NCI-H1092 (cell line): Measurements from ENCODE around the gene CYP27A1.

ENCODE experiments used
- DNase-seq: peaks from one replicate; lab custom pipeline; 2025; lab: John Stamatoyannopoulos, UW

The CYP27A1 gene

DNA sequence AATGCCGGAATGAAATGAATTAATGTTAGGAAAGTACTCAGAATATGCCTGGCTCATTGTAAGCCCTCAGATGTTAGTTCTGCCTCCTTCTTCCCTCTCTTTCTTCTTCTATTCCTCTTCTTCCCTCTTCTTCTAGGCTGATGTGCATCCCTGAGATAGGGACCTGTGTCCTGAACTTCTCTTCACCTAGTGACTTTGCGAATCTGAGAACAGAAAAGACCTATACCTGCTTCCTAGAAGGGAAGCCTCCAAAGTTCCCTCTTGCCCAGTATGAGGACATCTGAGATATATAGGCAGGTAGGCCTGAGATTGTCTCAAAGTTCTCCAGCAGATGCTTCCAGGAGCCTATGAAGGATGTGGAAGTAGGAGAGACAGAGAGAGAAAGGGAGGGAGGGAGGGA, 8.1 kb upstream of the CYP27A1 start:
- no peak for DNase-seq

DNA sequence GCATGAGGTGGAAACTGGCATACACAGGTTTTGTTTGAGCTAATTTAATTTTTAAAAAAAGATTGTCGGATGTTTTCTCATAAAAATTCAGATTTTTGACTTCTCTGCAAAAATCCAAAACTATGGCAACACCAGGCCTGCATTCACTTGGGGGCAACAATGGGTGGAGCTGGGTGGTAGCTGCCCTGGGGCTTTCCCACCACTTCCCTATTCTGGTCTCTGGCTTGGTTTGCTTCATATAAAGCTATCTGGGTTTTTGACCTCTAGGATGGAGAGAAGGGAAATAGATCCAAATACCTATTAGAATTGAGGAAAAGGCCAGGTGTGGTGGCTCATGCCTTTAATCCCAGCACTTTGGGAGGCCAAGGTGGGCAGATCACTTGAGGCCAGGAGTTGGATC, 5.5 kb upstream of the CYP27A1 start:
- DNase-seq, result no peak

DNA sequence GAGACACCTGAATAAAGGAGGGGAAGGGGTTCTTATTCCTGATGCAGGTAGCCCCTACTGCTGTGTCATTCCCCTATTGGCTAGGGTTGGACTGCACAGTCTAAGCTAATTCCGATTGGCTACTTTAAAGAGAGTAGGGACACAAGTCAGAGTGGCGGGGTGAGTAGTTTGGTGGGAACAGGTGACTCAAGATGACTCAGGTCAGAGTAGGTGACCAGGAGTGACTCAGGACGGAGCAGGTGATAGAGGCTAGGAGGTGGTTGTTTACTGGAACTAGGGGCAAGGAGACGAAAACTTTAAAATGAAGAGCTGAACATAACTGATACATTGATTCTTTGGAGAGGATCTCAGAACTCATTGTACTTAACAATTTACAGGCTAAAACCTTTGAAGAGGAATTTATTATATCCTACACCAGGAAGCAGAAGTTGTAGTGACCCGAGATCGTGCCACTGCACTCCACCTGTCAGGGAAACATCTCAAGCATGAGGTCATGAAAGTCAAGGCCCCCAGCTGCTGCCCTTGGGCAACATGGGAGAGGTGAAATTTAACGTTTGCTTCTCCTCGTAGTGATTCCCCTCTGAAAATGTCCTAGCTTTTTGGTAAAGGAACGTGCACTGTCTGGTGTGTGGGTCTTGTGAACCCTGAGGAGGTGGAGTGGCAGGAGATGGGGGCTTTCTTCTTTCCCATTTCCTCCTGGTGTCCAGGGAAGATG, 4.5 kb upstream of the CYP27A1 start:
- no peak for DNase-seq

DNA sequence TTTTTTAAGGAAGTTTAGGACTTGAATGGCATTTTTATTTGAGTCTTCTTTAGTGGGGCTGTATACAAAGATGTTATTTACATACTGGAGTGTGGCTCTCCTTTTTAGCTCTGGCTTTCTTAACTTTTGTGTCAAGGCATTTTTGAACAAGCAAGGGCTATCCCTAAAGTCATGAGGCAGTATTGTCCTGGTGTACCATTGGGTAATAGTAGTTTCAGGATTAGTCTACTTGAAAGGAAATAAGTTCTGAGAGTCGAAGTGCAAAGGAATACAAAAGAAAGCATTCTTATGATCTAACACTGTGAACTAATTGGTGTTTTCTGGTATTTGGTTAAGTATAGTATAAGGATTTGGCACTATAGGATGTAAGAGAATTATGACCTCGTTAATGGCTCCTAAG, 1.9 kb upstream of the CYP27A1 start:
- no peak for DNase-seq

DNA sequence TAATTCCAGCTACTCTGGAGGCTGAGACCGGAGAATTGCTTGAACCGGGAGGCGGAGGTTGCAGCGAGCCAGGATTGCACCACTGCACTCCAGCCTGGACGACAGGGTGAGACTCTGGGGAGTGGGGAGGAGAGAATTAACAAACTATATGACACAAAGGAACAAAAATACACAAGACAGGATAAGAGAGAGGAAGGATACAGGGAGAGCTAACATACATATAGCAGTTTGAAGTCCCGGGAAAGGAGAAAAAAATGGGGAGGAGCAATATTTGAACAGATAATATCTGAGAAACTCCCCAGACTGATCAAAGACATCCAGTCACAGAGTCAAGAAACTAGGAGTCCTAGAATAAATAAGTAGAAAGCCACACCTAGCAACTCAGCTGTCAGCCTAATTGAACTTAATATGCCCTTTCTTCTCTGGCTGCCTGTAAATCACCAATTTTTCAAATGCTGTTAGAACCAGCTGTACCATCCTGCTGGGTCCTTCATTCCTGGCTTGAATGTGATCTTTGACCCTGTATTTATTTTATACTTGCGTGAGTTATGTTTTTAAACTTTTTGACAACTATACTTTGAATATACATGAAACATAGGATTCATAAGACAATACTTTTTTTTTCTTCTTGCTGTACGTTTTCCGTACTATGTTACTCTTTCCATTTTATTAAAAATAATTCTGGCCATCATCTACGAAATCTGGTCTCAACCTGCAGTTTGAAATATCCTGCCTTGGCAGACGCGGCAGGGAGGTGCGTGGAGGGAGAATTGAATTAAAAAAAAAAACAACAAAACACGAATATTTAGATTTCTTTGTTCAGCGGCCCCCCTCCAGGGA, 876 bp upstream of the CYP27A1 start:
- no peak for DNase-seq

DNA sequence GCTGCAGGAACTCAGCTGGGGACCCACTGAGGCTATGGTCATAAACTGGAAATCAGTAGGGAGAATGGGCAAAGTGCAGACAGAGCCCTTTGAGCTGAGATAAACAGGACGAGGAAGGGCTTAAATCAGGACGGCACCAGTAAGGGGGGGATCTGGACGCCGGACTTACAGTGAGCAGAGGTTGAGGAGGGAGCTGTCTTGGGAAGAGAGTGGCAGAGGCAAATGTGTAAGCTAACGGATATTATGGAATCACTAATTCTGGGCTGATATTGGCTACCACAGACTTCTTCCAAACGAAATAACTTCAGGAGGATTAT, 539 bp downstream of the CYP27A1 start:
- no peak for DNase-seq

DNA sequence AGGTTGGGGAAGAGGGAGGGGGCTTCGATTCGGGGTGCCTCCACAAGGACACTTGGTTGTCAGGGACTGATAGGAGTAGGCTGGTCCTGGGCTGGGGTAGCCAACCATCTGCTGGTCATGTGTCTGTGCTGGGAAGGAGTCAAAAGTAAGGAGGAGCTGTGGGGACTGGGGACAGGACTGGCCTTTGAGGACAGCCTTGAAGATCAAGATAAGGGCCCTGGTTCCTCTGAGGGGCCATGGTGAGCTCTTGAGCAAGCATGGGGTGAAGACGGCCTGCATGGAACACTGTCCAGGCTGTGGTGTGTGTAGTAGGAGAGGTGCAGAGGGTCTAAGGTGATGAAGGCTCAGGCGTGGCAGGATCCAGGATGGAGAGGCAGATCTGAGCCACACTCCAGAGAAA, 1.7 kb downstream of the CYP27A1 start:
- no peak for DNase-seq

DNA sequence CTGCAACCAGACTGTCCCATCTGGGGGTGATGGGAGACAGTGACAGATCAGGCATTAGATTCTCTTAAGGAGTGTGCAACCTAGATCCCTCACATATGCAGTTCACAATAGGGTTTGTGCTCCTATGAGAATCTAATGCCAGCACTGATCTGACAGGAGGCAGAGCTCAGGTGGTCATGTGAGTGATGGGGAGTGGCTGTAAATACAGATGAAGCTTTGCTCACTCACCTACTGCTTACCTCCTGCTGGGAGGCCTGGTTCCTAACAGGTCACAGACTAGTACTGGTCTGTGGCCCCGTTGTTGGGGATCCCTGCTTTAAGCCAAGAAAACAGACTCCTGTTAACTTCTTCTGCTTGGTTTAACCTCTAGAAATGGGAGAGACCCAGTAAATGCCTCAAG, 3.2 kb downstream of the CYP27A1 start:
- DNase-seq, result no peak

DNA sequence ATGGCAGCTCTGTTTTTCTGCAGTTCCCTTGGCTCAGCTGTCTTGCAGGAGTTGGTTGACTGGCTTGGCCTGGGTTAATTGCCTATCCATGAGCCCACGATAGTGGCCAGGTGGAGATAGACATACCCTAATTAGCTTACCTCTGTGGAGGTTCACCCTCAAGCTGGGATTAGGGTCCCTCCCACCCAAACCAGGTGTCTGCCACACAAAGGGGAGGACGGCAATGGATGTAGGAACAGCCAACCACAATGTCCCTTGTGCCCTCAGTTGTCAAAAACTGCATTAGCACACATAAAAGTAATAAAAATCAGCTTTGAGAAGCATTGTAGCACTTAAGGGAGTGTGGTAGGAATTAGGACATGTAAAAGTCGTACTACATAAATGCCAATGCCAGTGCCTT, 4.2 kb downstream of the CYP27A1 start:
- no peak for DNase-seq

DNA sequence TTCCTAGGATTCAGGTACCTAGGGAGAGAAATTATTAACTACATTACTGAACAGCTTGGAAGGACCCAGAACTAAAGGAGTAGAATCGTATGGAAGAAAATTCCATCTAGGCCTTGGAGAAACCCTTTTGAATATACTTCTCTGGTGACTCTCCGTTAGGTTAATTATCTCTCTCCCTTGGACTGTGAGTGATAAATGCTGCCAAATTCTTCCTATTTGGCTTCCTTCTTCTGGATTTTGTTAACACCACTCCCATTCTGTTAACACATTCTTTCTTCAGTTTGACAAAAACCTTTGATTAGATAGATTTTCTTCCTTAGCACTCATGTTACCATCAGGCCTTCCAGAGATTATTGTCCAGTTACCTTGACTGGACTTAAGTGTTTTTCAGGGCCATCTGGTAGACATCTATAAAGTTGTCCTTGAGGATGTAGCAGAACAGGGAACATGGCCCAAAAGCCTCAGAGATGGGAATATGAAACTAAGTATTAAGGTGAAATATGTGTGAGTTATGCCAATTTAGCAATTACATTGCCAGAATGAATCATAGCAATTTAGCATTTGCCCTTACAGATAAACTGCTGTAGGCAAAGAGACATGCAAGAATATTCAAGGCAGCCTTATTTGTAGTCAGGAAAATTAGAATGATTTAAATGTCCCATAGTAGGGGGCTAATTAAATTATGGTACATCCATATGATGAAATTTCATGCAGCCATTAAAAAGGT, 6.7 kb downstream of the CYP27A1 start:
- DNase-seq, result no peak

DNA sequence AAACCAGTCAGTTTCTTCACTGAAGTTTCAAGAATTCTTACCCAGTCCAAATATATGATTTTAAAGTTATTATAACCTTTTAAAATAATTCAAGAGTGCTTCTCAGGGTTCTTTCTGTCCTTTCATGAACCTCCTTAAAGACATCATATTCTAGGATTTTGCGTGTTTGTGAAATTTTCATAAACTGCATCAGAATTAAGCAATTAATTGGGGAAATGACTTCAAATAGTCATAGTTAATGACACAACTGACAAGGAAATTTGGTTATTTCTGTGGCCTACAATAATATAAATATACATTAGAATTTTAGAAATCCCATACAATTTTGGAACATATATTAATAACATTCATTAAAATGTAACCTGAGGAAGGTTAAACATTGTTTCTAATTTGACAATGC, 10.5 kb downstream of the CYP27A1 start:
- DNase-seq, result no peak

DNA sequence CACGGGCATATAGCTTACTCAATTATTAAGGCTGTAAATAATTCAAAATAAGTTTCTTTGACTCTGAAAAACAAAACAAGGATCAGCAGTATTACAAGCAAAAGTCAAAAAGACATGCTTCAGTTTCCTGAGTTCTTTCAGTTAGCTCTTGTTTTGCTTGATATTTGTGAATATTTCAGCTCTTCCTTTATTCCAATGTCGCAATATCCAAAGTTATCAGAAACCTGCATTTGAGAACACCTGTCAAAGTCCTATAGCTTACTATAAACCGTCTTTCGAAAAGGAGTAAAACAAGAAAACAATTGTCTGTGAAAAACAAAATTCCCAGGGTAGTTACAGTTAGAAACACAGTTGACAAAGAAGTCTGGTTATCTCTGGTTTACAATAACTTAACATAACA, 14.7 kb downstream of the CYP27A1 start:
- no peak for DNase-seq

DNA sequence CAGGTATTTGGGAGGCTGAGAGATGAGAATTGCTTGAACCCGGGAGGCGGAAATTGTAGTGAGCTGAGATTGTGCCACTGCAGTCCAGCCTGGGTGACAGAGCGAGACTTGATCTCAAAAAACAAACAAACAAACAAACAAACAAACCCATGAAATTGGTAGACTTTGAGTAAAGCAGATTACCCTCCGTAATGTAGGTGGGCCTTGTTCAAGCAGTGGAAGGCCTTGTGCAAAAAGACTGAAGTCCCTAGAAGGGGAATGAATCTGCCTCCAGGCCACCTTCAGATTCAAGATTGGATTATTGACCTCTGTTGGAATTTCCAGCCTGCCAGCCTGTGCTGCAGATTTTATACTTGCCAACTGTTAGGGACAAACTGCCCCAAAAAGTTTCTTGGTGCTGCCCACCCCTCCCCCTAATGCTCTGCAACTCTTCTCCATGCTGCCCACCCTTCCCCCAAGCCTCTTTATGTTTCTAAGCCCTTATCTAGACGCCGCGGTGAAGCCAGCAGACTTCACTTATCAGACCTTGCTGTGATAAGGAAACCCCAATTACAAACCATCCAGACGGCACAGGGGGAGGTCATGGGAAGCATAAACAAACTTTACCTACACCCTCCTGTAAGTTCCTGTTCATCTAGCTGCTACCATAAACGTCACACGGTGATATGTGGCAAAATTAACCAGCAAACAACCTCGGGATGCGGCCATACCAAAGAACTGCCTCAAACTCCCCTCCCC, 17.0 kb downstream of the CYP27A1 start:
- no peak for DNase-seq

DNA sequence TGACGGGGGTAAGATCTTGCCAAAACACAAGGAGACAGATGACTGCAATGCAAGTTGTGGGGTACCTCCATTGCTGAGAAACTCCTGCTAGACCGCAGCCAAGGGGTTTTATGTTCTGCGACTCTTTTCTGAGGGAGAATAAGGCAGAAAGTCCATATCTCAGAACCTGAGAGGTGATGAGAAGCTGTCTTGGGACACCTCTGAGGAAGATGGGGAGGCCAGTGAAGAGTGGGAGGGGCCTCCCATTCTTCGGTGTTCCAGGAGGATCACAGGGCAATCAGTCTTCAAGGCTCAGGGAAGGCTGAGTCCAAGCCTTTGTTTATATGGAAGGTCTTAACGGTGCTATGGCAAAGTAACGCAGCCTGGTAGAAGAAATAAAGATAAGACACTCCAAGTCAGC, 18.0 kb downstream of the CYP27A1 start:
- DNase-seq, result no peak

DNA sequence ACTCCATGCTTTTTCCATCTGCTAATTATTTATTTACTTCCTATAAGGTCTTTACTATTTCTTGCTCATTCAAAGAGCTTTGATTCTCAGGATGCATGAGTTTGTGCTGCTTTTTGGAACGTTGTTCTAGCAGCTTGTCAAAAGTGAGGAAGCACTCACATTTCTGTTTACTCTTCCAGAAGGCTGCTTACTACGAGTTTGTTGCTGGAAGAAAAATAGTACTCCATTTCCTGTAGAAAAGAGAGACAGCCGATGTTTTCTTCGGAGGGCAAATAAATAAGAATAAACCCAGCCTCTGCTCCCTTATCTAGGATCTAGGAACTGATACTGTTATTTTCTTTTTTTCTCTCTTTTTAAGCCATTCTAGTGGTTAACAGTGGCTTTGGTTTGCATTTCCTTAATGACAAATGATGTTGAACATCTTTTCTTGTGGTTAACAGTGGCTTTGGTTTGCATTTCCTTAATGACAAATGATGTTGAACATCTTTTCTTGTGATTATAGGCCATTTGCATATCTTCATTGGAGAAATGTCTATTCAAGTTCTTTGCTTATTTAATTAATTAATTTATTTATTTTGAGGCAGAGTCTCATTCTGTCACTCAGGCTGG, 20.5 kb downstream of the CYP27A1 start:
- DNase-seq, result no peak

DNA sequence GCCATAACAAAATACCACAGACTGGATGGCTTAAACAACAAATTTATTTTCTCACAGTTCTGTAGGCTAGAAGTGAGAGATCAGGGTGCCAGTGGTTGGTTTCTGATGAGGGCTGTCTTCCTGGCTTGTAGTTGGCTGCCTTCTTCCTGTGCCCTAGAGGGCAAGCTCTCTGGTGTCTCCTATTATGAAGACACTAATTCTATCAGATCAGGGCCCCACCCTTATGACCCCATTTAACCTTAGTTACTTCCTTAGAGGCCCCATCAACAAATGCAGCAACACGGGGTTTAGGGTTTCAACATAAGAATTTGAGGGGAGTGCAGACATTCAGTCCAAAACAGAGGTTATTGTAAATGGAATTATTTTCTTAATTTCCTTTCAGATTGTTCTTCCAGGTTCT, 22.9 kb downstream of the CYP27A1 start:
- DNase-seq, result no peak

DNA sequence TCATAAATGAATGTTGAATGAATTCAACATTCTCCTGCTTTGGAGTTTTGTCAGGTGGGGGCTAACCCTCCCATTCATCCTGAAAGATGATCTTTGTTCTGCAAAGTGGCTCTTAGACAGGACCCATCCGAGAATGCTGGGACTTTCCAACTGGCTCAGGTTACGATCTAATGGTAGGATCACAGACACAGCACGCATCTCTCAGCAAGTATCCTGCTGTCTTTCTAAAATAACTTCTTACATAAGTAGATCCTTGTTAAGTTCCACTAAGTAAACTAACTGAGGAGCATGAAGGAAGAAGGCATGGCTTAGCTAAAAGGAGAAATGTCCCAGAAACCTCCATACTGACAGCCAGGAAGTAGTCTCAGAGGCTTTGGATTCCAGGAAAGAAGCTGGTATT, 23.7 kb downstream of the CYP27A1 start:
- DNase-seq, result no peak

DNA sequence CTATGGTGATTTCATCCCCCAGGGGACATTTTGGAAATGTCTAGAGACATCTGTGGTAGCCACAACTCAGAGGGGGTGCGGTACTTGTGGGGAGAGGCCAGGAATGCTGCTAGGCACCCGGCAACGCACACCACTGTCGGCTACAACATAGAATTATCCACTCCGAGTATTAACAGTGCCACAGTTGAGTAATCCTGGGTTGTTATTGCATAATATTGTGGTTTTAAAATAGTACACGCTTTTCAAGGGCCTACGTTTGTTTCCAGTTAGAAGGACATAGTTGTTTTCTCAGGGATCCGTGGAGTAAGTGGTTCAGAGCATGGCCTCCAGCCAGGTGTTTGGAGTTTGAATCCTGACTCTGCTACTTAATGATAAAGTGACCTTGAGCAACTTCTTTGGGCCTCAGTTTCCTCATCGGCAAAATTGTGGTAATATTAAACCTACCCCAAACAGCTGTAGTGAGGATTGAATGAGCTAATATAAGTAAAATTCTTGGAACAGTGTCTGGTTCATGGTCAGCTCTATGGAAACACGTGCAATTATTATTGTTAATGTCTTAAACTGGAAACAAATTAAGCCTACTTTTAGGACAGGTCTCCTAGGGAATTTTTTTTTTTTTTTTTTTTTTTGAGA, 24.5 kb downstream of the CYP27A1 start:
- DNase-seq, result no peak

DNA sequence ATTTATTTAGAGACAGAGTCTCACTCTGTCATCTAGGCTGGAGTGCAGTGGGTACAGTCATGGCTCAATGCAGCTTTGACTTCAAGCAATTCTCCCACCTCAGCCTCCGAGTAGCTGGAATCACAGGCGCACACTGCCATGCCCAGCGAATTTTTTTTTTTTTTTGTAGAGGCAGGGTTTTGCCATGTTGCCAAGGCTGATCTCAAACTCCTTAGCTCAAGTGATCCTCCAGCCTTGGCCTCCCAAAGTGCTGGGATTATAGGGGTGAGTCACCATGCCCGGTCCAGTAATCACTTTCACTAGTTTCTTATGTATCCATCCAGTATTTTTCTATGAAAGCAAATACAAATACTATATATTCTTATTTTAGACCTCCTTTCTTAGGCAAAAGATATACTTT, 25.7 kb downstream of the CYP27A1 start:
- DNase-seq, result no peak

DNA sequence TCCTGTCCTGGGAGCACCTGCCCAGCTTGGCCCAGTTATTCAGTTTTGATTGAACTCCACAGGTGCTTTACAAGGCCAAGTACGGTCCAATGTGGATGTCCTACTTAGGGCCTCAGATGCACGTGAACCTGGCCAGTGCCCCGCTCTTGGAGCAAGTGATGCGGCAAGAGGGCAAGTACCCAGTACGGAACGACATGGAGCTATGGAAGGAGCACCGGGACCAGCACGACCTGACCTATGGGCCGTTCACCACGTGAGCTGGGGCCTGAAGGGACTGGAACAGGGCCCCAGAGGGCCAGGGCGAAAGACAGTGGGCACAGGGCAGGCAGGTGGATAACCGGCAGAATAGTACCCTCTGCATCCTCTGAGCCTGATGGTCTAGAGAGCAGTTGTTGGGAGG, 27.6 kb downstream of the CYP27A1 start:
- no peak for DNase-seq

DNA sequence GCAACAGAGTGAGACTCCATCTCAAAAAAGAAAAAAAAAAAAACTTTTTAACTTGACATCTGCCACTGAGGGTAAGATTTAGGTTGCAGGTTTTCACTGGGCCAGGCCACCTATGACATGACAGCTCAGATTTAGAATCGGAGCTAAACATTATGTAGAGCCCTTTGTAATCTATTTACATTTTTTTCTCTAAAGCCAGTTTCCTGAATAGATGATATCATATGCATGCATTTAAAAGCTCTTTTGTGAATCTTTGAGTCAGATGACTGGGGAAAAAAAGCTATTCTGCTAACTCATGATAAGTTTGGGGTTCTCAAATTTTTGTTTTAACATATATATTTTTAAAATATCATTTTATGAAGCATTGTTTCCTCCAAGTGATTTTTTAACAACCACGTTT, 28.3 kb downstream of the CYP27A1 start:
- no peak for DNase-seq

DNA sequence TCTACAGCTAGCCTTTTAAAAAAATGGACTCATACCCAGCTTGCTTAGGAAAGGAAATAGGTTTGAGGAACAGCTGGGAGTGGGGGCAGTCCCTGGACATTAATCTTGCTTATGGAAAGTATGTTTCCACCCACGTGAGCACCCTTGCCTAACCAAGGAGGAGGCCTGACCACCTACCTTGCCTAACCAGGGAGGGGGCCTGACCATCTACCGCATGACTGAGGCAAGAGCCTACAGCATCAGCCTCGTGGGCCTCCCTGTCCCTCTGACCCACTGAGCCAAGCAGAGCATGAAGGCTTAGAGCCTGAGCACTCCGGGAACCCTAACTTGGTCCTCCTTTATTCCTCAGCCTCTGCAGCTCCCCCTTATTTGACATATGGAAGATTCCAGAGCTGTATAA, 29.4 kb downstream of the CYP27A1 start:
- no peak for DNase-seq
